ENCODE results near the gene DSCAML1. TPM values are rescaled to one million over a fixed set of nuclear protein-coding genes. Genes with fewer than 3 reads are reported as not detected.

The DSCAML1 gene
- total RNA-seq, 1 experiment from 2014 or later, result 0.15 TPM

GRCh38 chr11:117527271-117527670, 269.7 kb downstream of the DSCAML1 start:
- Histone ChIP-seq H3K27me3 (ENCODE audit: insufficient read depth, low read length) (no peaks in the 10 kb centered on the region), H3K9ac (ENCODE audit: extremely low read depth, insufficient read length, low read length) (no peak overlapping the region), H3K79me1 (ENCODE audit: insufficient read depth, low read depth, low read length, poor library complexity, severe bottlenecking) (no peaks in the 10 kb centered on the region), H4K5ac (ENCODE audit: insufficient read length, low read depth, low read length) (no peak overlapping the region), H4K20me1 (ENCODE audit: control insufficient read depth, insufficient read depth, insufficient read length) (no peaks in the 10 kb centered on the region), H2BK15ac (ENCODE audit: low read depth, low read length) (no peak overlapping the region), H2AK5ac (ENCODE audit: insufficient read length, low read length) (no peak overlapping the region), H3K27ac (ENCODE audit: insufficient read length, low read depth, low read length) (no peak overlapping the region), H3K23me2 (ENCODE audit: insufficient read length, low read depth, low read length, poor library complexity, severe bottlenecking) (no peaks in the 10 kb centered on the region), H2BK120ac (ENCODE audit: low read depth, low read length, poor library complexity, severe bottlenecking) (no peak overlapping the region), H3K4me1 (ENCODE audit: insufficient read depth, low read length) (peaks cover 2% of the 10 kb centered on the region; the same call in 1 of the 2 replicates), H2BK12ac (ENCODE audit: insufficient read length, low read depth, low read length) (no peak overlapping the region), H3K56ac (ENCODE audit: insufficient read length, low read depth, low read length) (no peak overlapping the region), H3K14ac (ENCODE audit: insufficient read depth, low read length) (no peak overlapping the region), H3K9me3 (ENCODE audit: control insufficient read depth, low read depth, low read length) (no peaks in the 10 kb centered on the region), H3K18ac (ENCODE audit: insufficient read length, low read depth, low read length) (no peak overlapping the region), H2AFZ (ENCODE audit: low read length) (no peak overlapping the region), H3T11ph (ENCODE audit: low read length) (no peak overlapping the region), H3K79me2 (ENCODE audit: insufficient read depth, low read length) (no peaks in the 10 kb centered on the region), H3K4ac (ENCODE audit: low read depth, low read length) (no peak overlapping the region), H2BK5ac (ENCODE audit: insufficient read length, low read length) (no peak overlapping the region), H4K8ac (replicated peaks; ENCODE audit: insufficient read length, low read depth, low read length) (no peak overlapping the region), H2BK20ac (ENCODE audit: low read depth, low read length, poor library complexity, severe bottlenecking) (no peak overlapping the region), H3K4me2 (ENCODE audit: insufficient read depth, insufficient read length, low read length) (no peak overlapping the region), H4K91ac (ENCODE audit: insufficient read length, low read depth, low read length) (no peak overlapping the region), H3K23ac (ENCODE audit: insufficient read length, low read depth, low read length) (no peak overlapping the region)
- no peak for DNase-seq
- H3K36me3 Mint-ChIP-seq (ENCODE audit: insufficient read depth in 1 of 3, low read depth in 3 of 3), result no peaks in the 10 kb centered on the region
- H3K27me3 Mint-ChIP-seq (ENCODE audit: low read depth), result peaks cover 3% of the 10 kb centered on the region
- TF ChIP-seq, protein P1, sequence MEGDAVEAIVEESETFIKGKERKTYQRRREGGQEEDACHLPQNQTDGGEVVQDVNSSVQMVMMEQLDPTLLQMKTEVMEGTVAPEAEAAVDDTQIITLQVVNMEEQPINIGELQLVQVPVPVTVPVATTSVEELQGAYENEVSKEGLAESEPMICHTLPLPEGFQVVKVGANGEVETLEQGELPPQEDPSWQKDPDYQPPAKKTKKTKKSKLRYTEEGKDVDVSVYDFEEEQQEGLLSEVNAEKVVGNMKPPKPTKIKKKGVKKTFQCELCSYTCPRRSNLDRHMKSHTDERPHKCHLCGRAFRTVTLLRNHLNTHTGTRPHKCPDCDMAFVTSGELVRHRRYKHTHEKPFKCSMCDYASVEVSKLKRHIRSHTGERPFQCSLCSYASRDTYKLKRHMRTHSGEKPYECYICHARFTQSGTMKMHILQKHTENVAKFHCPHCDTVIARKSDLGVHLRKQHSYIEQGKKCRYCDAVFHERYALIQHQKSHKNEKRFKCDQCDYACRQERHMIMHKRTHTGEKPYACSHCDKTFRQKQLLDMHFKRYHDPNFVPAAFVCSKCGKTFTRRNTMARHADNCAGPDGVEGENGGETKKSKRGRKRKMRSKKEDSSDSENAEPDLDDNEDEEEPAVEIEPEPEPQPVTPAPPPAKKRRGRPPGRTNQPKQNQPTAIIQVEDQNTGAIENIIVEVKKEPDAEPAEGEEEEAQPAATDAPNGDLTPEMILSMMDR (conservative IDR thresholded peaks at IDR 0.05), result no peak
- H3K4me3 Mint-ChIP-seq, result no peak overlapping the region
- peaks cover 16 to 34% of the 10 kb centered on the region in 2 experiments for H3K4me1 Mint-ChIP-seq
- no peaks in the 10 kb centered on the region for H3K9me3 Mint-ChIP-seq
- peak overlapping the region in 1 of 3 experiments; percentile 21; a peak in 1 of 7 replicates for H3K27ac Mint-ChIP-seq
- WGBS (ENCODE audit: extremely low coverage, insufficient read length, low lambda C conversion rate), result no CpG with 5 or more reads among the region's 7 CpGs

Measured in H9 (cell line).